Trophoblast cell (in vitro differentiated cells and primary cell): Measurements from ENCODE around the gene NTM.

ENCODE experiments used
- DNase-seq, 2 donors: peaks; one replicate each; pipeline ENCODE4 v3.0.0-alpha.2; 2016
- H2AFZ ChIP-seq: 2 replicates; pipeline ENCODE4 v1.6.1; 2013; ENCODE audit warnings: low read length, moderate library complexity, mild to moderate bottlenecking; ENCODE audit not compliant: insufficient read depth, poor library complexity
- H2AK5ac ChIP-seq: 2 replicates; pipeline ENCODE4 v1.6.1; 2013; ENCODE audit warnings: mild to moderate bottlenecking, low read length
- H2BK120ac ChIP-seq: 2 replicates; pipeline ENCODE4 v1.6.1; 2013; ENCODE audit warnings: low read length, mild to moderate bottlenecking, moderate library complexity; ENCODE audit not compliant: insufficient read depth, poor library complexity
- H2BK12ac ChIP-seq: 2 replicates; pipeline ENCODE4 v1.6.1; 2013; ENCODE audit warnings: mild to moderate bottlenecking, low read length, moderate library complexity
- H2BK5ac ChIP-seq: 2 replicates; pipeline ENCODE4 v1.6.1; 2013; ENCODE audit warnings: low read length, low read depth, moderate library complexity, mild to moderate bottlenecking; ENCODE audit not compliant: poor library complexity
- H3K14ac ChIP-seq: 2 replicates; pipeline ENCODE4 v1.6.1; 2013; ENCODE audit warnings: mild to moderate bottlenecking, low read length
- H3K18ac ChIP-seq: 2 replicates; pipeline ENCODE4 v1.6.1; 2013; ENCODE audit warnings: mild to moderate bottlenecking, low read length
- H3K23ac ChIP-seq: 2 replicates; pipeline ENCODE4 v1.6.1; 2013; ENCODE audit warnings: low read length
- H3K27ac ChIP-seq: 2 replicates; pipeline ENCODE4 v1.5.1; 2013; ENCODE audit warnings: low read depth, mild to moderate bottlenecking, inconsistent platforms, low read length, moderate library complexity
- H3K27me3 ChIP-seq: 2 replicates; pipeline ENCODE4 v1.6.1; 2013; ENCODE audit warnings: inconsistent platforms, mild to moderate bottlenecking, low read length, moderate library complexity; ENCODE audit not compliant: insufficient read depth
- H3K36me3 ChIP-seq, 2 experiments: 1 replicate in 1 of 2; 2 replicates in 1 of 2; pipeline ENCODE4 v1.6.1; 2013; ENCODE audit warnings: low read length in 2 of 2, mild to moderate bottlenecking in 2 of 2, moderate library complexity in 1 of 2; ENCODE audit not compliant: insufficient read depth in 2 of 2, control insufficient read depth in 1 of 2
- H3K4ac ChIP-seq: 2 replicates; pipeline ENCODE4 v1.6.1; 2013; ENCODE audit warnings: low read depth, mild to moderate bottlenecking, low read length, moderate library complexity
- H3K4me1 ChIP-seq, 2 experiments: 1 replicate in 1 of 2; 2 replicates in 1 of 2; pipeline ENCODE4 v1.6.1; 2013; ENCODE audit warnings: low read length in 2 of 2, mild to moderate bottlenecking in 2 of 2, moderate library complexity in 1 of 2; ENCODE audit not compliant: insufficient read depth in 2 of 2, control insufficient read depth in 1 of 2
- H3K4me2 ChIP-seq: 2 replicates; pipeline ENCODE4 v1.6.1; 2013; ENCODE audit warnings: inconsistent platforms, mild to moderate bottlenecking, low read length, moderate library complexity
- H3K4me3 ChIP-seq: 2 replicates; pipeline ENCODE4 v1.5.1; 2013; ENCODE audit warnings: mild to moderate bottlenecking, low read depth, low read length, inconsistent platforms
- H3K79me1 ChIP-seq: one replicate; pipeline ENCODE4 v1.6.1; 2013; ENCODE audit warnings: low read length
- H3K79me2 ChIP-seq: 2 replicates; pipeline ENCODE4 v1.6.1; 2013; ENCODE audit warnings: low read length, mild to moderate bottlenecking; ENCODE audit not compliant: control insufficient read depth, insufficient read depth, poor library complexity
- H3K9ac ChIP-seq: 2 replicates; pipeline ENCODE4 v1.6.1; 2013; ENCODE audit warnings: mild to moderate bottlenecking, low read length
- H3K9me3 ChIP-seq: 2 replicates; pipeline ENCODE4 v1.6.1; 2013; ENCODE audit warnings: low read depth, mild to moderate bottlenecking, control low read depth, inconsistent platforms, low read length; ENCODE audit not compliant: insufficient read depth
- H4K12ac ChIP-seq: 2 replicates; pipeline ENCODE4 v1.6.1; 2013; ENCODE audit warnings: low read depth, mild to moderate bottlenecking, low read length, moderate library complexity
- H4K8ac ChIP-seq: 2 replicates; pipeline ENCODE4 v1.6.1; 2013; ENCODE audit warnings: low read depth, mild to moderate bottlenecking, low read length, moderate library complexity
- H4K91ac ChIP-seq: one replicate; pipeline ENCODE4 v1.6.1; 2013; ENCODE audit warnings: low read depth, mild to moderate bottlenecking, low read length, moderate library complexity
- WGBS: extraction: QIAGEN DNeasy Blood & Tissue Kit; methylation state at CpG from one replicate; pipeline ENCODE4 v1.1.7; 2013; ENCODE audit warnings: missing lambda C conversion rate; ENCODE audit not compliant: insufficient read length, insufficient coverage; ENCODE audit errors: extremely low coverage; 5-methylcytosine and 5-hydroxymethylcytosine counted together

Gene NTM

DNA sequence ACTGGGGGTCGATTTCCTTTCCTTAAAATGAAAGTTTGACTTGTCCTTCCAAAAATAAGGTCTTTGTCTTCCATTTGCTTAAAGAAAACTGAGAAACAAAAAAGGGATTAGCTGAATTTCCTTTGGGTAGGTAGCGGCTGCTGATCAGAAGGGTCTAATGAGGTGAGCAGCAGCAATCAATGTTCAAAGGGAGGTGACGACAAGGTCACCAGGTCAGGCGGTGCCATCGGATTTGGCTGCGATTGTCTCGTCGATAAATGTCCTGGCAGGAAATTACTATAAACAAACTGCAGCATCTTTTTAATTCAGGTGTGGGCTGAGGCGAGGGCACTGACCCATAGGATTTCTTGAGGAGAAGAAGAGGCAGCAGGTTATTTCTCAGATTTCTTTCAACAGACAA lies 480.1 kb downstream of the NTM start:
- H3K79me1 ChIP-seq = no peaks in the 10 kb centered on the region
- DNase-seq = no peak
- H2BK120ac ChIP-seq = no peak overlapping the region
- H2AK5ac ChIP-seq = no peak overlapping the region
- H3K4ac ChIP-seq = no peak overlapping the region
- no peak overlapping the region for H4K8ac ChIP-seq
- no peak overlapping the region for H3K4me3 ChIP-seq
- no peak overlapping the region for H3K14ac ChIP-seq
- no peaks in the 10 kb centered on the region for H3K36me3 ChIP-seq
- no peak overlapping the region for H2BK12ac ChIP-seq
- H3K27me3 ChIP-seq = no peaks in the 10 kb centered on the region
- WGBS = no CpG with 5 or more reads among the region's 9 CpGs
- no peak overlapping the region for H3K9ac ChIP-seq
- no peak overlapping the region for H3K27ac ChIP-seq
- no peak overlapping the region for H4K91ac ChIP-seq
- no peak overlapping the region for H4K12ac ChIP-seq
- no peak overlapping the region for H3K18ac ChIP-seq
- no peak overlapping the region for H2BK5ac ChIP-seq
- no peak overlapping the region for H3K23ac ChIP-seq
- no peaks in the 10 kb centered on the region for H3K4me1 ChIP-seq
- no peaks in the 10 kb centered on the region for H3K79me2 ChIP-seq
- H3K9me3 ChIP-seq = no peaks in the 10 kb centered on the region
- H3K4me2 ChIP-seq = no peak overlapping the region
- no peak overlapping the region for H2AFZ ChIP-seq

- no peak overlapping the region for H3K14ac ChIP-seq
- no peak overlapping the region for H3K9ac ChIP-seq
- no peak overlapping the region for H2BK5ac ChIP-seq
- no CpG with 5 or more reads among the region's 7 CpGs for WGBS
- no peaks in the 10 kb centered on the region for H3K79me2 ChIP-seq
- H3K4me3 ChIP-seq = no peak overlapping the region
- H4K91ac ChIP-seq = no peak overlapping the region
- no peak overlapping the region for H4K12ac ChIP-seq
- no peaks in the 10 kb centered on the region for H3K4me1 ChIP-seq
- no peaks in the 10 kb centered on the region for H3K36me3 ChIP-seq
- H3K27me3 ChIP-seq = no peaks in the 10 kb centered on the region
- no peak overlapping the region for H2AK5ac ChIP-seq
- no peak overlapping the region for H2AFZ ChIP-seq
- no peaks in the 10 kb centered on the region for H3K9me3 ChIP-seq
- no peak overlapping the region for H3K4me2 ChIP-seq
- no peak overlapping the region for H2BK12ac ChIP-seq
- H3K4ac ChIP-seq = no peak overlapping the region
- H3K27ac ChIP-seq = no peak overlapping the region
- DNase-seq = no peak
- H3K18ac ChIP-seq = no peak overlapping the region
- H2BK120ac ChIP-seq = no peak overlapping the region
- no peaks in the 10 kb centered on the region for H3K79me1 ChIP-seq
- no peak overlapping the region for H3K23ac ChIP-seq
- H4K8ac ChIP-seq = no peak overlapping the region
Measured at GRCh38 chr11:131851964-131852755, 481.7 kb downstream of the NTM start.

DNA sequence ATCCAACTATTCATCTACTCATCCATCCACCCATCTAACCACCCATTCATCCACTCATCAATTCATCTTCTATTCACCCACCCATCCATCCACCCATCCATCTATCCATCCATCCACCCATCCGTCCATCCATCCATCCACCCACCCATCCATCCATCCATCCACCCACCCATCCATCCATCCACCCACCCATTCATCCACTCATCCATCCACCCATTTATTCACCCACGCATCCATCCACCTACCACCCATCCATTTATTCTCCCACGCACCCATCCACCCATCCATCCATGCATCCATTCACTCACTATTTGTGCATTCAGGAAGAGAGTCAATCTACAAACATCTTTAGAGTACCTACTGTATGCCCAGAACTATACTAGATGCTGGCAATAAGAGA lies 482.3 kb downstream of the NTM start:
- H2AK5ac ChIP-seq = no peak overlapping the region
- H4K91ac ChIP-seq = no peak overlapping the region
- H3K9me3 ChIP-seq = no peaks in the 10 kb centered on the region
- H3K79me2 ChIP-seq = no peaks in the 10 kb centered on the region
- H3K4me2 ChIP-seq = no peak overlapping the region
- H4K8ac ChIP-seq = no peak overlapping the region
- no peak overlapping the region for H3K9ac ChIP-seq
- no peak overlapping the region for H3K18ac ChIP-seq
- no peak overlapping the region for H4K12ac ChIP-seq
- no peak overlapping the region for H3K23ac ChIP-seq
- no peaks in the 10 kb centered on the region for H3K27me3 ChIP-seq
- no peak overlapping the region for H3K14ac ChIP-seq
- H3K4me1 ChIP-seq = no peaks in the 10 kb centered on the region
- H2BK120ac ChIP-seq = no peak overlapping the region
- H3K27ac ChIP-seq = no peak overlapping the region
- H3K4me3 ChIP-seq = no peak overlapping the region
- no peak overlapping the region for H2BK5ac ChIP-seq
- 100% methylated on average over 3 of the region's 3 CpGs for WGBS
- H2AFZ ChIP-seq = no peak overlapping the region
- H3K4ac ChIP-seq = no peak overlapping the region
- H3K36me3 ChIP-seq = no peaks in the 10 kb centered on the region
- DNase-seq = no peak
- no peak overlapping the region for H2BK12ac ChIP-seq
- no peaks in the 10 kb centered on the region for H3K79me1 ChIP-seq

DNA sequence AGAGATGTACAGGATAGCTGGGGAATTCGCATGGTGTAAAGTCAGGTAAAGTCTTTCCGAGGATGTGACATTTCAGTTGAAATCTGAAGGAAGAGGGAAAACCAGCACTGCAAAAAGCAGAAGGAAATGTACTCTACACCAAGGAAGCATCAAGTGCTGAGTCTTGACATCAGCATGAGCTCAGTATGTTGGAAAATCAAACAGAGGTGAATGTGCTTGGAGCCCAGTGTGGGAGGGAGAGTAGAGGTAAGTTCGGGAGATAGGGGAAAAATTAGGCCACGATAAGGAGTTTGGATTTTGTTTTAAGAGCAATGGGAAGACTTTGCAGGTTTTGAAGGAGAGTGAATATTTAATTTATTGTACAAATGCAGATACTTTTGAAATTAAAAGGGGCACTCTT lies 484.0 kb downstream of the NTM start:
- Histone ChIP-seq H3K36me3 (no peaks in the 10 kb centered on the region), H3K9ac (no peak overlapping the region), H2BK120ac (no peak overlapping the region), H3K27me3 (no peaks in the 10 kb centered on the region), H2AFZ (no peak overlapping the region), H3K27ac (no peak overlapping the region), H3K4me2 (no peak overlapping the region), H2AK5ac (no peak overlapping the region), H3K79me1 (no peaks in the 10 kb centered on the region), H3K9me3 (no peaks in the 10 kb centered on the region), H3K23ac (no peak overlapping the region), H2BK5ac (no peak overlapping the region), H4K12ac (no peak overlapping the region), H3K79me2 (no peaks in the 10 kb centered on the region), H4K91ac (no peak overlapping the region), H4K8ac (no peak overlapping the region), H3K4me1 (no peaks in the 10 kb centered on the region), H3K18ac (no peak overlapping the region), H2BK12ac (no peak overlapping the region), H3K4me3 (no peak overlapping the region), H3K14ac (no peak overlapping the region), H3K4ac (no peak overlapping the region)
- DNase-seq = no peak
- 100% methylated on average over 2 of the region's 4 CpGs for whole genome bisulfite sequencing
